ENCODE measurements around the gene NOTCH4.
"Not testable (repeated sequence)": the region's sequence is repeated elsewhere in the genome, so short reads cannot be mapped to it uniquely, and the experiment has no call there.

NOTCH4 gene

DNA sequence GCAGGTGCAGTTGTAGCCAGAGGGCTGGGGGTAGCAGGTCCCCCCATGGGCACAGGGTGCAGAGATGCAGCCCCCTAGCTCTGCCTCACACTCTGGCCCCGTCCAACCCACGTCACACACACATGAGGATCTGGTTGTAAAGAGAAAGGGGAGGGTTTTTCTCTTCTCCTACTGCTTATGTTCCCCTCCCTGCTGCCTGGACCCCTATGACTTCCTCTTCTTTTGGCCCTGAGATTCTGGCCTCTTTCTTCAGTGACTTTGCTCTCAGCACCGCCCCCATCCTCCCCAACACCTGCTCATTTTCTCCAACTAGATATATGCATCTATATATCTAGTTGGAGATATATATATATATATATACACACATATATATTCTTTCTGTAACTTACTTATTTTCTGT is 9.7 kb downstream of the NOTCH4 start:
- peaks cover 0 to 2% of the 10 kb centered on the region in 2 experiments for H3K36me3 ChIP-seq (ENCODE audit: control insufficient read depth in 1 of 2, insufficient read depth in 2 of 2, low read depth in 1 of 2, low read length in 2 of 2)
- WGBS: no CpG with 5 or more reads among the region's 3 CpGs

GRCh38 chr6:32213649-32214048 is 10.2 kb downstream of the NOTCH4 start:
- Histone ChIP-seq H2BK5ac (ENCODE audit: low read depth, low read length, poor library complexity, severe bottlenecking) (no peak overlapping the region), H4K91ac (ENCODE audit: low read length) (no peak overlapping the region), H3K27me3 (ENCODE audit: control insufficient read depth in 1 of 2, insufficient read depth in 1 of 2, low read length in 2 of 2) (peaks cover 25 to 30% of the 10 kb centered on the region in 2 experiments), H3K36me3 (ENCODE audit: control insufficient read depth in 1 of 2, insufficient read depth in 2 of 2, low read depth in 1 of 2, low read length in 2 of 2) (peaks cover 0 to 2% of the 10 kb centered on the region in 2 experiments), H3K4ac (ENCODE audit: low read depth in 1 of 2, low read length in 2 of 2) (no peak overlapping the region), H4K8ac (ENCODE audit: low read length) (no peak overlapping the region), H3K4me1 (ENCODE audit: control insufficient read depth, insufficient read depth, low read depth, low read length) (no peaks in the 10 kb centered on the region), H3K27ac (ENCODE audit: low read length, poor library complexity, severe bottlenecking) (no peak overlapping the region), H3K9me3 (ENCODE audit: control insufficient read depth, low read length) (no peaks in the 10 kb centered on the region), H2BK15ac (ENCODE audit: low read depth, poor library complexity, severe bottlenecking) (no peak overlapping the region), H2BK12ac (ENCODE audit: low read length in 2 of 2) (no peak overlapping the region), H3K4me2 (ENCODE audit: low read length, poor library complexity, severe bottlenecking) (no peak overlapping the region), H3K14ac (ENCODE audit: low read length in 2 of 2) (no peak overlapping the region), H3K79me1 (replicated peaks; ENCODE audit: low read length, poor library complexity, severe bottlenecking) (no peaks in the 10 kb centered on the region), H2AFZ (ENCODE audit: low read depth, low read length) (no peak overlapping the region), H3K23ac (ENCODE audit: low read length in 2 of 2) (no peak overlapping the region), H2AK5ac (ENCODE audit: low read length, severe bottlenecking) (no peak overlapping the region), H3K9ac (ENCODE audit: low read length) (no peak overlapping the region), H3K4me3 (ENCODE audit: insufficient read depth in 1 of 2, low read depth in 1 of 2, low read length in 2 of 2) (no peak overlapping the region), H3K18ac (ENCODE audit: low read depth in 1 of 2, low read length in 2 of 2) (no peak overlapping the region), H2BK120ac (ENCODE audit: low read depth, low read length) (no peak overlapping the region)
- 67% methylated on average over 1 of the region's 6 CpGs for WGBS
- DNase-seq: no peak

More for the DNA sequence above, 9.7 kb downstream of the NOTCH4 start:
- H3K4me3 ChIP-seq (ENCODE audit: insufficient read depth in 1 of 2, low read depth in 1 of 2, low read length in 2 of 2): no peak overlapping the region
- H3K9ac ChIP-seq (ENCODE audit: low read length): no peak overlapping the region
- no peak overlapping the region for H4K91ac ChIP-seq (ENCODE audit: low read length)
- peaks cover 29 to 31% of the 10 kb centered on the region in 2 experiments for H3K27me3 ChIP-seq (ENCODE audit: control insufficient read depth in 1 of 2, insufficient read depth in 1 of 2, low read length in 2 of 2)
- no peak overlapping the region for H3K14ac ChIP-seq (ENCODE audit: low read length in 2 of 2)
- H3K9me3 ChIP-seq (ENCODE audit: control insufficient read depth, low read length): no peaks in the 10 kb centered on the region
- H3K4ac ChIP-seq (ENCODE audit: low read depth in 1 of 2, low read length in 2 of 2): no peak overlapping the region
- no peak overlapping the region for H4K8ac ChIP-seq (ENCODE audit: low read length)
- H3K27ac ChIP-seq (ENCODE audit: low read length, poor library complexity, severe bottlenecking): no peak overlapping the region
- no peak overlapping the region for H2BK12ac ChIP-seq (ENCODE audit: low read length in 2 of 2)
- H2AFZ ChIP-seq (ENCODE audit: low read depth, low read length): no peak overlapping the region
- DNase-seq: no peak
- H3K4me1 ChIP-seq (ENCODE audit: control insufficient read depth, insufficient read depth, low read depth, low read length): no peaks in the 10 kb centered on the region
- H3K4me2 ChIP-seq (ENCODE audit: low read length, poor library complexity, severe bottlenecking): no peak overlapping the region
- no peak overlapping the region for H2BK120ac ChIP-seq (ENCODE audit: low read depth, low read length)
- no peaks in the 10 kb centered on the region for H3K79me1 ChIP-seq (replicated peaks; ENCODE audit: low read length, poor library complexity, severe bottlenecking)
- H2BK15ac ChIP-seq (ENCODE audit: low read depth, poor library complexity, severe bottlenecking): no peak overlapping the region
- no peak overlapping the region for H3K18ac ChIP-seq (ENCODE audit: low read depth in 1 of 2, low read length in 2 of 2)
- no peak overlapping the region for H2BK5ac ChIP-seq (ENCODE audit: low read depth, low read length, poor library complexity, severe bottlenecking)
- H3K23ac ChIP-seq (ENCODE audit: low read length in 2 of 2): no peak overlapping the region
- no peak overlapping the region for H2AK5ac ChIP-seq (ENCODE audit: low read length, severe bottlenecking)

- H3K9ac ChIP-seq (ENCODE audit: low read length): no peak overlapping the region
- WGBS: 86% methylated on average over 12 of the region's 12 CpGs
- no peak overlapping the region for H4K91ac ChIP-seq (ENCODE audit: low read length)
- DNase-seq: no peak
- no peaks in the 10 kb centered on the region for H3K79me1 ChIP-seq (replicated peaks; ENCODE audit: low read length, poor library complexity, severe bottlenecking)
- H4K8ac ChIP-seq (ENCODE audit: low read length): no peak overlapping the region
- H3K27ac ChIP-seq (ENCODE audit: low read length, poor library complexity, severe bottlenecking): no peak overlapping the region
- H2AK5ac ChIP-seq (ENCODE audit: low read length, severe bottlenecking): no peak overlapping the region
- H3K27me3 ChIP-seq (ENCODE audit: control insufficient read depth in 1 of 2, insufficient read depth in 1 of 2, low read length in 2 of 2): peaks cover 13 to 19% of the 10 kb centered on the region in 2 experiments
- H2BK12ac ChIP-seq (ENCODE audit: low read length in 2 of 2): no peak overlapping the region
- H3K4me2 ChIP-seq (ENCODE audit: low read length, poor library complexity, severe bottlenecking): no peak overlapping the region
- H3K9me3 ChIP-seq (ENCODE audit: control insufficient read depth, low read length): no peaks in the 10 kb centered on the region
- H3K4me3 ChIP-seq (ENCODE audit: insufficient read depth in 1 of 2, low read depth in 1 of 2, low read length in 2 of 2): no peak overlapping the region
- H3K4me1 ChIP-seq (ENCODE audit: control insufficient read depth, insufficient read depth, low read depth, low read length): no peaks in the 10 kb centered on the region
- H3K23ac ChIP-seq (ENCODE audit: low read length in 2 of 2): no peak overlapping the region
- H2BK15ac ChIP-seq (ENCODE audit: low read depth, poor library complexity, severe bottlenecking): no peak overlapping the region
- no peak overlapping the region for H3K4ac ChIP-seq (ENCODE audit: low read depth in 1 of 2, low read length in 2 of 2)
- H3K36me3 ChIP-seq (ENCODE audit: control insufficient read depth in 1 of 2, insufficient read depth in 2 of 2, low read depth in 1 of 2, low read length in 2 of 2): peaks cover 0 to 2% of the 10 kb centered on the region in 2 experiments
- H2BK5ac ChIP-seq (ENCODE audit: low read depth, low read length, poor library complexity, severe bottlenecking): no peak overlapping the region
- no peak overlapping the region for H2BK120ac ChIP-seq (ENCODE audit: low read depth, low read length)
- H3K18ac ChIP-seq (ENCODE audit: low read depth in 1 of 2, low read length in 2 of 2): no peak overlapping the region
- no peak overlapping the region for H2AFZ ChIP-seq (ENCODE audit: low read depth, low read length)
- H3K14ac ChIP-seq (ENCODE audit: low read length in 2 of 2): no peak overlapping the region
Observed at GRCh38 chr6:32212076-32212760, 11.6 kb downstream of the NOTCH4 start.

- not testable (repeated sequence) for H2BK5ac ChIP-seq (ENCODE audit: low read depth, low read length, poor library complexity, severe bottlenecking); H4K8ac ChIP-seq (ENCODE audit: low read length); H2BK15ac ChIP-seq (ENCODE audit: low read depth, poor library complexity, severe bottlenecking); H3K9me3 ChIP-seq (ENCODE audit: control insufficient read depth, low read length); H3K79me1 ChIP-seq (replicated peaks; ENCODE audit: low read length, poor library complexity, severe bottlenecking); H3K27ac ChIP-seq (ENCODE audit: low read length, poor library complexity, severe bottlenecking); H3K9ac ChIP-seq (ENCODE audit: low read length); H2AK5ac ChIP-seq (ENCODE audit: low read length, severe bottlenecking); H3K4ac ChIP-seq (ENCODE audit: low read depth in 1 of 2, low read length in 2 of 2); H4K91ac ChIP-seq (ENCODE audit: low read length); DNase-seq; H3K36me3 ChIP-seq (ENCODE audit: control insufficient read depth in 1 of 2, insufficient read depth in 2 of 2, low read depth in 1 of 2, low read length in 2 of 2); H2BK12ac ChIP-seq (ENCODE audit: low read length in 2 of 2); H3K4me2 ChIP-seq (ENCODE audit: low read length, poor library complexity, severe bottlenecking); H2AFZ ChIP-seq (ENCODE audit: low read depth, low read length); H2BK120ac ChIP-seq (ENCODE audit: low read depth, low read length); H3K23ac ChIP-seq (ENCODE audit: low read length in 2 of 2); H3K4me1 ChIP-seq (ENCODE audit: control insufficient read depth, insufficient read depth, low read depth, low read length); H3K4me3 ChIP-seq (ENCODE audit: insufficient read depth in 1 of 2, low read depth in 1 of 2, low read length in 2 of 2); H3K14ac ChIP-seq (ENCODE audit: low read length in 2 of 2); H3K18ac ChIP-seq (ENCODE audit: low read depth in 1 of 2, low read length in 2 of 2)
- WGBS: 100% methylated on average over 1 of the region's 4 CpGs
- peaks cover 7 to 18% of the 10 kb centered on the region in 2 experiments for H3K27me3 ChIP-seq (ENCODE audit: control insufficient read depth in 1 of 2, insufficient read depth in 1 of 2, low read length in 2 of 2)
Observed at GRCh38 chr6:32211432-32211831, 12.4 kb downstream of the NOTCH4 start.

All from mesenchymal stem cell (in vitro differentiated cells and primary cell).